Astrocyte (in vitro differentiated cells and primary cell): ENCODE data around the gene ADGRE1. TPM values are rescaled to one million over a fixed set of nuclear protein-coding genes. Genes with fewer than 3 reads are reported as not detected.

Source experiments
- DNase-seq: peaks from one replicate; pipeline ENCODE4 v3.0.0-alpha.2; 2010; ENCODE audit warnings: low read depth
- FAIRE-seq: peaks from 2 replicates; lab custom pipeline; 2011; peaks lifted over from hg19 to GRCh38; lab: Jason Lieb, UNC
- H2AFZ ChIP-seq: 2 replicates; pipeline ENCODE4 v1.6.0; 2012; ENCODE audit warnings: low read depth, low read length, inconsistent platforms
- H3K27ac ChIP-seq: 2 replicates; pipeline ENCODE4 v1.5.1; 2011; ENCODE audit warnings: low read depth, low read length, inconsistent platforms
- H3K27me3 ChIP-seq: 2 replicates; pipeline ENCODE4 v1.6.0; 2011; ENCODE audit warnings: low read length, inconsistent platforms; ENCODE audit not compliant: insufficient read depth
- H3K36me3 ChIP-seq: 2 replicates; pipeline ENCODE4 v1.5.1; 2011; ENCODE audit warnings: low read length, inconsistent platforms; ENCODE audit not compliant: insufficient read depth
- H3K4me1 ChIP-seq: 2 replicates; pipeline ENCODE4 v1.5.1; 2011; ENCODE audit warnings: low read length, inconsistent platforms; ENCODE audit not compliant: insufficient read depth
- H3K4me2 ChIP-seq: 2 replicates; pipeline ENCODE4 v1.6.0; 2012; ENCODE audit warnings: low read length, inconsistent platforms
- H3K4me3 ChIP-seq: 2 replicates; pipeline ENCODE4 v1.5.1; 2011; ENCODE audit warnings: low read depth, mild to moderate bottlenecking, low read length, inconsistent platforms; ENCODE audit not compliant: insufficient read depth
- H3K79me2 ChIP-seq: 2 replicates; pipeline ENCODE4 v1.6.0; 2012; ENCODE audit warnings: mild to moderate bottlenecking, low read length, inconsistent platforms; ENCODE audit not compliant: insufficient read depth
- H3K9ac ChIP-seq: 2 replicates; pipeline ENCODE4 v1.6.0; 2012; ENCODE audit warnings: mild to moderate bottlenecking, low read length, inconsistent platforms
- H3K9me3 ChIP-seq: 2 replicates; pipeline ENCODE4 v1.5.1; 2012; ENCODE audit warnings: low read depth, mild to moderate bottlenecking, low read length, inconsistent platforms; ENCODE audit not compliant: insufficient read depth
- H4K20me1 ChIP-seq: 2 replicates; pipeline ENCODE4 v1.6.0; 2012; ENCODE audit warnings: low read length, inconsistent platforms; ENCODE audit not compliant: insufficient read depth
- H3K27ac Mint-ChIP-seq: one replicate; pipeline ENCODE4 v1.8.0; 2021; ENCODE audit warnings: mild to moderate bottlenecking, mixed read lengths; ENCODE audit not compliant: unreplicated experiment
- H3K27me3 Mint-ChIP-seq: one replicate; pipeline ENCODE4 v1.8.0; 2021; ENCODE audit warnings: low read depth, mixed read lengths; ENCODE audit not compliant: unreplicated experiment
- H3K36me3 Mint-ChIP-seq: one replicate; pipeline ENCODE4 v1.8.0; 2021; ENCODE audit warnings: low read depth, mixed read lengths; ENCODE audit not compliant: unreplicated experiment
- H3K4me1 Mint-ChIP-seq: one replicate; pipeline ENCODE4 v1.8.0; 2021; ENCODE audit warnings: low read depth, mixed read lengths; ENCODE audit not compliant: unreplicated experiment
- H3K4me3 Mint-ChIP-seq: one replicate; pipeline ENCODE4 v1.8.0; 2021; ENCODE audit warnings: mild to moderate bottlenecking, moderate library complexity, mixed read lengths; ENCODE audit not compliant: unreplicated experiment
- H3K9me3 Mint-ChIP-seq: one replicate; pipeline ENCODE4 v1.8.0; 2021; ENCODE audit warnings: mild to moderate bottlenecking, mixed read lengths; ENCODE audit not compliant: unreplicated experiment
- EZH2 ChIP-seq: IDR thresholded peaks from 2 replicates; pipeline ENCODE4 v1.6.1; 2012; ENCODE audit warnings: mild to moderate bottlenecking, low read length, inconsistent platforms; ENCODE audit not compliant: insufficient read depth
- total RNA-seq: library from RNA; stranded (reverse); gene quantifications from 2 replicates; pipeline ENCODE4 v1.2.1, GENCODE V29; 2021
- TF ChIP-seq, protein P1 (sequence below): IDR thresholded peaks from 2 replicates; pipeline ENCODE4 v1.5.1; 2011; ENCODE audit warnings: low read depth, mild to moderate bottlenecking, inconsistent platforms, low read length, moderate library complexity; ENCODE audit not compliant: insufficient read depth

Gene ADGRE1
- total RNA-seq, 1 donor from 2014 or later = not detected

DNA sequence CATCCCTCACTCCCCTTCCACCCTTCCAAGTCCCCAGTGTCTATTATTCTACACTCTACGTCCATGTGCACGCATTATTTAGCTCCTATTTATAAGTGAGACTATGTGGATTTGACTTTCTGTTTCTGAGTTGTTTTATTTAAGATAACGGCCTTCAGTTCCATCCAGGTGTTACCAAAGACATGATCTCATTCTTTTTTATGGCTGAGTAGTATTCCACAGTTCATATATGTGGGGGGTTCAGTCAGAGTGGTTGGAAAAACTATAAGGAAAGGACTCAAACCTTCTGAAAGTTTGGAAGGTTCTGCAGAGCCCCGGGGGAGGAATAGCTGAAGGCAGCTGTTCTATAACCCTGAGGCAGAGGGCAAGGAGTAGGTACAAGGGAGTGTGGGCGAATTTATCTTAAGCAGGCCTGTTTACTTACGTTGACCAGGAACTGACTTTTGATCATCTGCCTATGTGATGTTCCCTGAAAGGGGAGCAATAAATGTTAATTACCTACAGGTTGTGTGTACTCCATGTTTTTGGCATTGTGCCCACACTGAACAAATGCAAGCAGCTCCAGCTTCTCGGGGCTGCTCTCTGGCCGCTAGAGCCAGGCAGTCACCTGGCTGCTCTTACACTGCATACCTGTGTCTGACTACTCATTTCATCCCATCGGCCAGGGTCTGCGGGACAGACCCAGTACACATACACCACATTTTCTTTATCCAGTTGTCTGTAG, 13.5 kb upstream of the ADGRE1 start:
- H3K9me3 Mint-ChIP-seq = peaks cover 21% of the 10 kb centered on the region
- H3K4me3 Mint-ChIP-seq = no peak overlapping the region
- FAIRE-seq (no peak), DNase-seq (no peak)
- no peaks in the 10 kb centered on the region for H3K27me3 ChIP-seq
- H3K36me3 Mint-ChIP-seq = no peaks in the 10 kb centered on the region
- no peaks in the 10 kb centered on the region for H3K27me3 Mint-ChIP-seq
- H4K20me1 ChIP-seq = no peaks in the 10 kb centered on the region
- no peak for TF ChIP-seq EZH2
- TF ChIP-seq, protein P1, sequence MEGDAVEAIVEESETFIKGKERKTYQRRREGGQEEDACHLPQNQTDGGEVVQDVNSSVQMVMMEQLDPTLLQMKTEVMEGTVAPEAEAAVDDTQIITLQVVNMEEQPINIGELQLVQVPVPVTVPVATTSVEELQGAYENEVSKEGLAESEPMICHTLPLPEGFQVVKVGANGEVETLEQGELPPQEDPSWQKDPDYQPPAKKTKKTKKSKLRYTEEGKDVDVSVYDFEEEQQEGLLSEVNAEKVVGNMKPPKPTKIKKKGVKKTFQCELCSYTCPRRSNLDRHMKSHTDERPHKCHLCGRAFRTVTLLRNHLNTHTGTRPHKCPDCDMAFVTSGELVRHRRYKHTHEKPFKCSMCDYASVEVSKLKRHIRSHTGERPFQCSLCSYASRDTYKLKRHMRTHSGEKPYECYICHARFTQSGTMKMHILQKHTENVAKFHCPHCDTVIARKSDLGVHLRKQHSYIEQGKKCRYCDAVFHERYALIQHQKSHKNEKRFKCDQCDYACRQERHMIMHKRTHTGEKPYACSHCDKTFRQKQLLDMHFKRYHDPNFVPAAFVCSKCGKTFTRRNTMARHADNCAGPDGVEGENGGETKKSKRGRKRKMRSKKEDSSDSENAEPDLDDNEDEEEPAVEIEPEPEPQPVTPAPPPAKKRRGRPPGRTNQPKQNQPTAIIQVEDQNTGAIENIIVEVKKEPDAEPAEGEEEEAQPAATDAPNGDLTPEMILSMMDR = no peak
- no peak overlapping the region for H3K27ac Mint-ChIP-seq
- H3K4me2 ChIP-seq = no peak overlapping the region
- no peaks in the 10 kb centered on the region for H3K4me1 Mint-ChIP-seq
- no peaks in the 10 kb centered on the region for H3K9me3 ChIP-seq
- no peaks in the 10 kb centered on the region for H3K79me2 ChIP-seq
- no peak overlapping the region for H2AFZ ChIP-seq
- no peak overlapping the region for H3K9ac ChIP-seq
- no peak overlapping the region for H3K27ac ChIP-seq
- H3K4me3 ChIP-seq = no peak overlapping the region
- no peaks in the 10 kb centered on the region for H3K36me3 ChIP-seq
- no peaks in the 10 kb centered on the region for H3K4me1 ChIP-seq

DNA sequence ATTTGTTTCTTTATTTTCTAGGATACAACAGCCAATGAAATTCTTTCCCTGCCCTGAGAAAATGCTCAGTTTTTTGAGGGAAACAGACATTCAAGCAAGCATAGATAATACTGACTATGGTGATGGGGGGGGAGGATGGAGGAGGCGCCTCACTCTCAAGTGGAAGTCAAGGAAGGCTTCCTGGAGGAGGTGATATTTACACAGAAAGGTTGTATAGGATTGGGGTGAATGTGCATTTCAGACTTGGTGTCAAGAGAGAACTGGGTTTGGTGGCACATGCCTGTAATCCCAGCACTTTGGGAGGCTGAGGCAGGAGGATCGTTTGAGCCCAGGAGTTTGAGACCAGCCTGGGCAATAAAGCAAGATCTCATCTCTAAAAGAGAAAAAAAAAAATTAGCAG, 12.2 kb upstream of the ADGRE1 start:
- H3K4me3 ChIP-seq = no peak overlapping the region
- no peaks in the 10 kb centered on the region for H3K79me2 ChIP-seq
- peaks cover 17% of the 10 kb centered on the region for H3K9me3 Mint-ChIP-seq
- no peaks in the 10 kb centered on the region for H3K36me3 ChIP-seq
- no peaks in the 10 kb centered on the region for H3K36me3 Mint-ChIP-seq
- H3K27ac Mint-ChIP-seq = no peak overlapping the region
- H4K20me1 ChIP-seq = no peaks in the 10 kb centered on the region
- no peaks in the 10 kb centered on the region for H3K27me3 Mint-ChIP-seq
- DNase-seq = no peak
- H3K4me3 Mint-ChIP-seq = no peak overlapping the region
- no peak overlapping the region for H3K27ac ChIP-seq
- no peak for FAIRE-seq
- no peaks in the 10 kb centered on the region for H3K4me1 Mint-ChIP-seq
- TF ChIP-seq, protein P1 = no peak
- no peak for TF ChIP-seq EZH2
- no peaks in the 10 kb centered on the region for H3K27me3 ChIP-seq
- H3K9ac ChIP-seq = no peak overlapping the region
- no peak overlapping the region for H3K4me2 ChIP-seq
- no peaks in the 10 kb centered on the region for H3K4me1 ChIP-seq
- no peaks in the 10 kb centered on the region for H3K9me3 ChIP-seq
- no peak overlapping the region for H2AFZ ChIP-seq

DNA sequence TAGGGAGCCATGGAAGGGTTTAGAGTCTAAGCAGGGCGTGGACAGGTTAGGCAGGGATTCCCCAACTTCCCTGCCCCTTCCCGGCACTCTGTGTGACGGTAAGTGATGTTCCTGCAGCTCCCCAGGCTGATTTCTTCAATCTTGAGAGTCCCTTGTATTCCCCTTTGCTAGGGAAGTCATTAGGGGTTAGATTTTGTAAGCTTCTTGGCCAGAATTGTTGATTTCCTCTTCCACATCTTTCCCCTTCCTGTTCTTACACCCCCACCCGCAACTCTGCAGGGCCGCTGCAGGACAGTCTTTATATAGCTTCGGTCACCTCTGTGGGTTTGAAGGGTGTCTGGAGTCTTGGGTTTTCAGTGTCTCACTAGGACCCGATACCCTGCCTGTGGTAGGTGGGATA, 10.6 kb upstream of the ADGRE1 start:
- FAIRE-seq (no peak), DNase-seq (no peak)
- Histone ChIP-seq H2AFZ (no peak overlapping the region), H3K9me3 (no peaks in the 10 kb centered on the region), H3K27ac (no peak overlapping the region), H3K27me3 (no peaks in the 10 kb centered on the region), H3K36me3 (no peaks in the 10 kb centered on the region), H3K4me3 (no peak overlapping the region), H3K4me1 (no peaks in the 10 kb centered on the region), H3K4me2 (no peak overlapping the region), H4K20me1 (no peaks in the 10 kb centered on the region), H3K79me2 (no peaks in the 10 kb centered on the region), H3K9ac (no peak overlapping the region)
- Mint-ChIP-seq H3K9me3 (peaks cover 17% of the 10 kb centered on the region), H3K27ac (no peak overlapping the region), H3K36me3 (no peaks in the 10 kb centered on the region), H3K4me3 (no peak overlapping the region), H3K27me3 (no peaks in the 10 kb centered on the region), H3K4me1 (no peaks in the 10 kb centered on the region)
- TF ChIP-seq, protein P1 = no peak
